Uterus (tissue), 2 donors: ENCODE data around the gene ANKRD11.

Source experiments
- POLR2A ChIP-seq, 2 donors: fragments of 450-650 bp; IDR thresholded peaks; one replicate each; pipeline ENCODE4 v1.6.1; 2016; ENCODE audit warnings: antibody characterized with exemption in 2 of 2, mild to moderate bottlenecking in 1 of 2, moderate library complexity in 1 of 2
- TF ChIP-seq, protein P1 (sequence below), 4 experiments: fragments of 200-600 bp in 2 of 4; fragments of 450-650 bp in 2 of 4; sonication (generic) in 2 of 4; IDR thresholded peaks; one replicate each; pipeline ENCODE4 v1.5.1; 2016 to 2019; ENCODE audit warnings: antibody characterized with exemption in 4 of 4, mild to moderate bottlenecking in 2 of 4, moderate library complexity in 1 of 4

DNA sequence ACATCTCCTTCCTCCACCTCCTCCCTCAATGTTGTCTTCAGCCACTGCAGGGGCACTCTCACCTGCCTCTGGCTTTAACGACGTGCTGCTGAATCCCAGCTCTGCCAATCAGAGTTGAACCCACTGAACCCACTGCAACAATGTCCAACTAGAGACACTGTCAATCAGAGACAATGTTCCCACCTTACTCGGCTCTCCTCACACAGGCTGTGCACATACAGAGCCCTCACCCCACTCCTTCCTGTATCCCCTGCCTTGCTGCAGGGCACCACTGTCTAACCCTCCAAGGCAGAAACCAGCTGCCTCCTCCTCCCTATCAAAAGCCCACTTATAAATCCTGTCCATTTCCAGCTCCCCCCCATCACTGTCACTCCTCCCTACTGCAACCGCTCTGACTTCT, 58.7 kb downstream of the ANKRD11 start:
- TF ChIP-seq, protein P1, sequence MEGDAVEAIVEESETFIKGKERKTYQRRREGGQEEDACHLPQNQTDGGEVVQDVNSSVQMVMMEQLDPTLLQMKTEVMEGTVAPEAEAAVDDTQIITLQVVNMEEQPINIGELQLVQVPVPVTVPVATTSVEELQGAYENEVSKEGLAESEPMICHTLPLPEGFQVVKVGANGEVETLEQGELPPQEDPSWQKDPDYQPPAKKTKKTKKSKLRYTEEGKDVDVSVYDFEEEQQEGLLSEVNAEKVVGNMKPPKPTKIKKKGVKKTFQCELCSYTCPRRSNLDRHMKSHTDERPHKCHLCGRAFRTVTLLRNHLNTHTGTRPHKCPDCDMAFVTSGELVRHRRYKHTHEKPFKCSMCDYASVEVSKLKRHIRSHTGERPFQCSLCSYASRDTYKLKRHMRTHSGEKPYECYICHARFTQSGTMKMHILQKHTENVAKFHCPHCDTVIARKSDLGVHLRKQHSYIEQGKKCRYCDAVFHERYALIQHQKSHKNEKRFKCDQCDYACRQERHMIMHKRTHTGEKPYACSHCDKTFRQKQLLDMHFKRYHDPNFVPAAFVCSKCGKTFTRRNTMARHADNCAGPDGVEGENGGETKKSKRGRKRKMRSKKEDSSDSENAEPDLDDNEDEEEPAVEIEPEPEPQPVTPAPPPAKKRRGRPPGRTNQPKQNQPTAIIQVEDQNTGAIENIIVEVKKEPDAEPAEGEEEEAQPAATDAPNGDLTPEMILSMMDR (IDR thresholded peaks at IDR 0.05), result no peak
- TF ChIP-seq POLR2A (IDR thresholded peaks at IDR 0.05), result no peak
